ENCODE results near the gene TEX54. TPM values are rescaled to one million over a fixed set of nuclear protein-coding genes. Genes with fewer than 3 reads are reported as not detected.

Gene TEX54
- total and polyA plus RNA-seq, 2 of the 4 experiments (the other 2 are of a cell fraction), result not detected

DNA sequence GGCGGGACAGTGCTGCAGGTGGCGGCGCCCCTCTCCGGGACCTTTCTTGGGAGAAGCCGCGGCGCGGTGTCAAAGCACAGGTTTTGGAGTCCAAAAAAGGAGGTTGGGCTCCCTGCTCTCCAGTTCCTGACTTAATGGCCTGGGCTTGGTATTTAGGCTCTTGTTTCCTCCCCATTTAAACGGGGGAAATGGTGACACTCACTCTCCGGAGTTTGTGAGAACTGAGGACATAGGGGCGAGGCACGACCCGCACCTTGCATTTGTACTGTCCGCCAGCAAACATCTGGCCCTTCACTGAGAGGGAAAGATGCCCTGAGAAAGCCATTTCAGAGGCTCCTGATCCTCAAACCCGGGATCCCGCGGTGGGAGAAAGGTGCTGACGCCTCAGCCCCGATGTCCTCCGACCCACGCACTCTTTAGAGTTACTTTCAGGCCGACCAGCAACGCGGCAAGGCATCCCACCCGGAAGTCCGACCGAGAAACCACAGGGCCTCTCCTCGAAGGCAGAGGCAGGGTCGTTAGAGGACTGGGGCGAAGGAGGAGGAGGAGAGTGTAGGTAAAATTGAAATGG, 9.6 kb upstream of the TEX54 start:
- intact Hi-C loops (cut with micrococcal nuclease), result no loop called here
- peak overlapping the region; percentile 97 for H4K5ac ChIP-seq (ENCODE audit: low read depth, low read length)
- TF ChIP-seq CEBPB (IDR thresholded peaks at IDR 0.05; ENCODE audit: low read depth, low read length) (no peak), RAD21 (IDR thresholded peaks at IDR 0.05; ENCODE audit: low read length) (no peak), MAZ (IDR thresholded peaks at IDR 0.05; ENCODE audit: borderline replicate concordance, low read depth, low read length) (no peak), MXI1 (IDR thresholded peaks at IDR 0.05; ENCODE audit: borderline replicate concordance, low read depth, low read length) (no peak), SMC3 (IDR thresholded peaks at IDR 0.05; ENCODE audit: low read depth, low read length) (no peak), NFE2L2 (IDR thresholded peaks at IDR 0.05; ENCODE audit: low read depth, low read length) (no peak), MAFK (IDR thresholded peaks at IDR 0.05; ENCODE audit: low read depth, low read length) (no peak), POLR2A (IDR thresholded peaks at IDR 0.05; ENCODE audit: low read depth, low read length) (no peak), RCOR1 (IDR thresholded peaks at IDR 0.05; ENCODE audit: insufficient replicate concordance, low read length) (no peak), FOS (IDR thresholded peaks at IDR 0.05; ENCODE audit: low read depth, low read length) (no peak), RFX5 (IDR thresholded peaks at IDR 0.05; ENCODE audit: low read depth, low read length) (no peak)
- TF ChIP-seq, protein P1, sequence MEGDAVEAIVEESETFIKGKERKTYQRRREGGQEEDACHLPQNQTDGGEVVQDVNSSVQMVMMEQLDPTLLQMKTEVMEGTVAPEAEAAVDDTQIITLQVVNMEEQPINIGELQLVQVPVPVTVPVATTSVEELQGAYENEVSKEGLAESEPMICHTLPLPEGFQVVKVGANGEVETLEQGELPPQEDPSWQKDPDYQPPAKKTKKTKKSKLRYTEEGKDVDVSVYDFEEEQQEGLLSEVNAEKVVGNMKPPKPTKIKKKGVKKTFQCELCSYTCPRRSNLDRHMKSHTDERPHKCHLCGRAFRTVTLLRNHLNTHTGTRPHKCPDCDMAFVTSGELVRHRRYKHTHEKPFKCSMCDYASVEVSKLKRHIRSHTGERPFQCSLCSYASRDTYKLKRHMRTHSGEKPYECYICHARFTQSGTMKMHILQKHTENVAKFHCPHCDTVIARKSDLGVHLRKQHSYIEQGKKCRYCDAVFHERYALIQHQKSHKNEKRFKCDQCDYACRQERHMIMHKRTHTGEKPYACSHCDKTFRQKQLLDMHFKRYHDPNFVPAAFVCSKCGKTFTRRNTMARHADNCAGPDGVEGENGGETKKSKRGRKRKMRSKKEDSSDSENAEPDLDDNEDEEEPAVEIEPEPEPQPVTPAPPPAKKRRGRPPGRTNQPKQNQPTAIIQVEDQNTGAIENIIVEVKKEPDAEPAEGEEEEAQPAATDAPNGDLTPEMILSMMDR (conservative IDR thresholded peaks at IDR 0.05; ENCODE audit: low read depth, low read length), result no peak
- TF ChIP-seq, protein P2, sequence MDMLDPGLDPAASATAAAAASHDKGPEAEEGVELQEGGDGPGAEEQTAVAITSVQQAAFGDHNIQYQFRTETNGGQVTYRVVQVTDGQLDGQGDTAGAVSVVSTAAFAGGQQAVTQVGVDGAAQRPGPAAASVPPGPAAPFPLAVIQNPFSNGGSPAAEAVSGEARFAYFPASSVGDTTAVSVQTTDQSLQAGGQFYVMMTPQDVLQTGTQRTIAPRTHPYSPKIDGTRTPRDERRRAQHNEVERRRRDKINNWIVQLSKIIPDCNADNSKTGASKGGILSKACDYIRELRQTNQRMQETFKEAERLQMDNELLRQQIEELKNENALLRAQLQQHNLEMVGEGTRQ (IDR thresholded peaks at IDR 0.05; ENCODE audit: low read depth, low read length), result no peak
- TF ChIP-seq, protein P3, sequence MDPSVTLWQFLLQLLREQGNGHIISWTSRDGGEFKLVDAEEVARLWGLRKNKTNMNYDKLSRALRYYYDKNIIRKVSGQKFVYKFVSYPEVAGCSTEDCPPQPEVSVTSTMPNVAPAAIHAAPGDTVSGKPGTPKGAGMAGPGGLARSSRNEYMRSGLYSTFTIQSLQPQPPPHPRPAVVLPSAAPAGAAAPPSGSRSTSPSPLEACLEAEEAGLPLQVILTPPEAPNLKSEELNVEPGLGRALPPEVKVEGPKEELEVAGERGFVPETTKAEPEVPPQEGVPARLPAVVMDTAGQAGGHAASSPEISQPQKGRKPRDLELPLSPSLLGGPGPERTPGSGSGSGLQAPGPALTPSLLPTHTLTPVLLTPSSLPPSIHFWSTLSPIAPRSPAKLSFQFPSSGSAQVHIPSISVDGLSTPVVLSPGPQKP (IDR thresholded peaks at IDR 0.05; ENCODE audit: borderline replicate concordance, low read depth, low read length), result no peak
- H3K4me3 ChIP-seq (ENCODE audit: insufficient read depth, low read depth, low read length), result peak overlapping the region; percentile 26
- dilution Hi-C loops (cut with HindIII; ENCODE audit: low sequenced_read_pairs, unreplicated experiment), result no loop called here
- H3K9me1 ChIP-seq (ENCODE audit: insufficient read depth, low read length), result no peaks in the 10 kb centered on the region
- H4K20me1 ChIP-seq (ENCODE audit: insufficient read depth, low read length), result no peaks in the 10 kb centered on the region; the same call in none of the 2 replicates
- H2BK120ac ChIP-seq (ENCODE audit: low read depth, low read length), result peak overlapping the region; percentile 80
- peak overlapping the region; percentile 96 for H3K56ac ChIP-seq (ENCODE audit: extremely low read depth, insufficient read depth, low read length)
- peak overlapping the region; percentile 77; the same call in 1 of the 2 replicates for H2BK20ac ChIP-seq (ENCODE audit: low read depth, low read length)
- peaks cover 5 to 16% of the 10 kb centered on the region in 2 experiments; a peak in 1 of 4 replicates for H3K79me1 ChIP-seq (ENCODE audit: low read depth in 1 of 2, low read length in 2 of 2)
- BruUV-seq (replicated peaks), result no TSS peak
- ATAC-seq (ENCODE audit: low read depth), result peak; percentile 1; the same call in 1 of the 2 replicates
- H4K8ac ChIP-seq (ENCODE audit: low read depth in 2 of 2, low read length in 2 of 2), result peak overlapping the region; percentile 98 to 99
- peak overlapping the region; percentile 70 for H2AK9ac ChIP-seq (replicated peaks; ENCODE audit: low read depth, low read length, poor library complexity)
- peak overlapping the region; percentile 98 for H2BK5ac ChIP-seq (ENCODE audit: low read depth, low read length, poor library complexity, severe bottlenecking)
- H3K23ac ChIP-seq (ENCODE audit: low read depth, low read length), result peak overlapping the region; percentile 92
- H3K9ac ChIP-seq (ENCODE audit: low read depth, low read length), result peak overlapping the region; percentile 86
- CTCF ChIA-PET, result interaction anchor here (0.7 kb wide), 1 partner anchor 13 kb away, joined by 3 read pairs; no protein-coding TSS in a partner anchor
- no peaks in the 10 kb centered on the region for H3K9me3 ChIP-seq (ENCODE audit: control insufficient read depth, insufficient read depth, low read length)
- H4K91ac ChIP-seq (ENCODE audit: insufficient read depth, low read depth, low read length), result peak overlapping the region; percentile 94
- peak overlapping the region; percentile 93; the same call in 1 of the 3 replicates for H2BK15ac ChIP-seq (ENCODE audit: low read depth, low read length)
- H3K18ac ChIP-seq (ENCODE audit: low read depth, low read length), result peak overlapping the region; percentile 87
- peak overlapping the region; percentile 81 for H3K4me2 ChIP-seq (ENCODE audit: low read depth, low read length)
- 10% methylated on average over 11 of the region's 30 CpGs; no CpG with 5 or more reads in 1 of the 2 experiments for WGBS, 2 experiments (ENCODE audit: extremely low coverage in 2 of 2, insufficient read length in 1 of 2)
- peak overlapping the region; percentile 97 for H3K27ac ChIP-seq (ENCODE audit: insufficient read depth, low read length)
- H3K27me3 ChIP-seq (ENCODE audit: control insufficient read depth, insufficient read depth, low read length), result no peaks in the 10 kb centered on the region
- peaks cover 8% of the 10 kb centered on the region for H3K4me1 ChIP-seq (ENCODE audit: control insufficient read depth, insufficient read depth, low read length)
- peak overlapping the region; percentile 91 for H3K4ac ChIP-seq (ENCODE audit: low read depth, low read length)
- in situ Hi-C loops (cut with MboI; ENCODE audit: low sequenced_read_pairs), result no loop called here
- H3K14ac ChIP-seq (replicated peaks; ENCODE audit: low read depth, low read length), result peak overlapping the region; percentile 92
- H2AK5ac ChIP-seq (ENCODE audit: low read depth, low read length), result peak overlapping the region; percentile 96
- no peak for DNase-seq
- POLR2A ChIA-PET (ENCODE audit: unreplicated experiment), result interaction anchor here (0.6 to 1.5 kb wide), 4 partner anchors 10 to 142 kb away, joined by 3 to 16 read pairs (median 4); partner anchors contain the start of genes STX5 and TEX54
- H3K36me3 ChIP-seq (ENCODE audit: control insufficient read depth, insufficient read depth, low read length), result no peaks in the 10 kb centered on the region; the same call in 1 of the 2 replicates
- H2AFZ ChIP-seq (replicated peaks; ENCODE audit: low read length, poor library complexity), result peak overlapping the region; percentile 84
